Measurements from ENCODE around the gene DYRK2.

DYRK2 gene

DNA sequence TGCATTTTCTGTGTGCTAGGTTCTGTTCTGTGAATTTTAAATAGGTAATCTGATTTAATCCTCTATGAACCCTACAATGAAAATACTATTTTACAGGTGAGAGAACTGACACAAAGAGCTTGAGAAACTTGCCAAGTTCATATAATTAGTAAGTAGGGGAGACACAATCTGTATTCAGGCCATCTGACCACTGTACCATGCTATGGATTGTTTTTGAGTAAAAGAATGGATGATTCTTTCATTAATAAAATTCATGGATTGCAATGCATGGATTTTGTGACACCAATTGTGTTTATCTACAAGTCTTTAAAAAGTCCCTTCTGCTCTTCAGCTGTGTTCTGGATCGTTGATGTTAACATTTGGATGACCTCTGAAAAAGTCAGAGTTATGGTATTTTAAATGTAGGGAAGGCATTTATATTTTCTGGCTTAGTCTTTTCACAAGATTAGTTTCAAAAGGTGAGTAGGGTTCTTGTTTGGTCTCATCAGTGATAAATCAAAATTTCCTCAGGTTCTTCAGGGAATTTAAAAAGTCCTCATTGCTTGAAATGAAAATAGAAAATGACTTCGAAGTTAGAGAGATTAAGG is 15.4 kb upstream of the DYRK2 start:
- no peak for DNase-seq
- H3K4me1 Mint-ChIP-seq (ENCODE audit: low read depth), result peaks cover 67% of the 10 kb centered on the region
- no peaks in the 10 kb centered on the region for H3K36me3 Mint-ChIP-seq (ENCODE audit: low read depth)
- no peak overlapping the region for H3K4me3 Mint-ChIP-seq
- no peaks in the 10 kb centered on the region for H3K27me3 Mint-ChIP-seq
- H3K27ac Mint-ChIP-seq, result no peak overlapping the region
- peaks cover 13% of the 10 kb centered on the region for H3K9me3 Mint-ChIP-seq

DNA sequence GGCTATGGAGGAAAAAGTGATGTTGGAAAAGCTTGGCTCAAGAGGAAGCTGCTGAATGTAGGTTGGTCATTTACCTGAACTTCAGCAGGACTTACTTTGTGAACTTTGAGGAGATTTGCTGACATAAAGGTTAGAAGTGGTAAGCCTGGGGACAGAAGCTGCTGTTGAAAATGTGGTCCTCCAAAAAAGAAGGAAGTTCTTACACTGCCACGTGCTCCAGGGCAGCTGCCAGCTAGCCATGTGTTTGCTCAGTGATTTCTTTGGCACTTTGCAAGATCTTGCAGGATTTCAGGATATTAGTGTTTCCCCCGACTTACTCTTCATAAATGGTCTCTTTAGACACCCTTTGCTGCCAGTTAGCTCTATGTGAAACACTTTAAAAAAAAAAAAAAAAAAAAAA is 14.8 kb upstream of the DYRK2 start:
- Mint-ChIP-seq H3K4me3 (no peak overlapping the region), H3K27ac (peak overlapping the region; percentile 48), H3K9me3 (peaks cover 13% of the 10 kb centered on the region), H3K4me1 (ENCODE audit: low read depth) (peaks cover 61% of the 10 kb centered on the region), H3K27me3 (no peaks in the 10 kb centered on the region), H3K36me3 (ENCODE audit: low read depth) (no peaks in the 10 kb centered on the region)
- no peak for DNase-seq

DNA sequence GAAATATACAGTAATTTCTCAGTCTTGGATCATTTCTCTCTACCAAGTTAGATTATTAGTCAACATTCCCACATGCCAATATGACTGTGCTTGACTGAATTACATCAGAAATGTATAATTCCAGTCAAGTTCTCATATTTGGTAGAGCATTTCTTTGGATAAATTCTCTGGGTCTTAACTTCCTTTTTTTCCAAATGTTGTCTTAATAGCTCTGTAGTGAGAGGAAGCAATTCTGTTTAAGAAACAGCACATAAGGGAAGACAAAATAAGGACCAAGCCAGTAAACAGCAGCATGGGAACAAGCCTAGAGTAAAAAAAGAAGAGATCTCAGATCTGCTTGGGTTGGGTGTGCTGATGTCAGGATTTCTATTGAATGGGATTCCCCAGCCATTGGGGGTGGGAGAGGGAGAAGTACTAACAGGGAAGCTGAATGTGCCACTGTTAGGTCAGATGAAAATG is 14.2 kb upstream of the DYRK2 start:
- H3K4me3 Mint-ChIP-seq, result no peak overlapping the region
- no peaks in the 10 kb centered on the region for H3K27me3 Mint-ChIP-seq
- DNase-seq, result no peak
- H3K9me3 Mint-ChIP-seq, result peaks cover 9% of the 10 kb centered on the region
- peaks cover 56% of the 10 kb centered on the region for H3K4me1 Mint-ChIP-seq (ENCODE audit: low read depth)
- H3K36me3 Mint-ChIP-seq (ENCODE audit: low read depth), result no peaks in the 10 kb centered on the region
- peak overlapping the region; percentile 7 for H3K27ac Mint-ChIP-seq

DNA sequence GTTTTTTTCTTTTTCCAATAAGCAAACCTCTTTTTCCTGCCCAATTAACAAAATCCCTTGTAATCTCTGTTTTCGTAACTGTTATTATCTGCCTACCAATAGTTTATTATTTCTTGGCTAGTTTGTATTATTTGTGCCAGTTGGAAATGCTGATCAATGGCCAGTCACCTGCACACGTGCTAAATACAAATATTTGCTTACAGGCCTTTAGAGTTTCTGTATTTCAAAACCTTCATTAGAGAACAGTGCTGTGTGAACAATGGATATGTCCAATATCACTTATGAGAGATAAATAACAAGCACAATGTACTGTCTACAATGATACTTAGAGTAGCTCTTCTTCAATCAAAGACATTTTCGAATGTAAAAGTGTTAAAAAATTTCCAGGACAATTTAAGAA is 10.8 kb upstream of the DYRK2 start:
- Mint-ChIP-seq H3K4me3 (no peak overlapping the region), H3K4me1 (ENCODE audit: low read depth) (peaks cover 41% of the 10 kb centered on the region), H3K36me3 (ENCODE audit: low read depth) (no peaks in the 10 kb centered on the region), H3K9me3 (peaks cover 5% of the 10 kb centered on the region), H3K27ac (no peak overlapping the region), H3K27me3 (no peaks in the 10 kb centered on the region)
- DNase-seq, result no peak

GRCh38 chr12:67638694-67639093 is 9.9 kb upstream of the DYRK2 start:
- Mint-ChIP-seq H3K4me3 (no peak overlapping the region), H3K9me3 (peaks cover 5% of the 10 kb centered on the region), H3K36me3 (ENCODE audit: low read depth) (no peaks in the 10 kb centered on the region), H3K4me1 (ENCODE audit: low read depth) (peaks cover 31% of the 10 kb centered on the region), H3K27ac (no peak overlapping the region), H3K27me3 (no peaks in the 10 kb centered on the region)
- DNase-seq, result no peak

- no peak overlapping the region for H3K4me3 Mint-ChIP-seq
- H3K27ac Mint-ChIP-seq, result no peak overlapping the region
- peaks cover 18% of the 10 kb centered on the region for H3K4me1 Mint-ChIP-seq (ENCODE audit: low read depth)
- H3K36me3 Mint-ChIP-seq (ENCODE audit: low read depth), result no peaks in the 10 kb centered on the region
- no peak for DNase-seq
- H3K27me3 Mint-ChIP-seq, result no peaks in the 10 kb centered on the region
- no peaks in the 10 kb centered on the region for H3K9me3 Mint-ChIP-seq
Observed at GRCh38 chr12:67640863-67641262, 7.7 kb upstream of the DYRK2 start.

DNA sequence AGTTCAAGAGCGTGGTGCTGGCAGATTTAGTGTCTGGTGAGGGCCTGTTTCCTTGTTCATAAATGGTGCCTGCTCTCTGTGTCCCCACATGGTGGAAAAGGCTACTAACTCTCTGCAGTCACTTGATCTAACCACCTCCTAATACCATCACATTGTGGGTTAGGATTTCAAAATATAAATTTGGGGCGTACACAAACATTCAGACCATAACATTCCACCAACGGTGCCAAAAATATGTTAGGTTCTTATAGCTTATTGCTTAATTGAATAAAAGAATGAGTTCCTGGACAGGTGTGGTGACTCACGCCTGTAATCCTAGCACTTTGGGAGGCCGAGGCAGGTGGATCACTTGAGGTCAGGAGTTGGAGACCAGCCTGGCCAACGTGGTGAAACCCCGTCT is 3.4 kb upstream of the DYRK2 start:
- Mint-ChIP-seq H3K36me3 (ENCODE audit: low read depth) (peaks cover 4% of the 10 kb centered on the region), H3K4me3 (no peak overlapping the region), H3K4me1 (ENCODE audit: low read depth) (peaks cover 30% of the 10 kb centered on the region), H3K27me3 (no peaks in the 10 kb centered on the region), H3K27ac (no peak overlapping the region), H3K9me3 (no peaks in the 10 kb centered on the region)
- DNase-seq, result no peak

- Mint-ChIP-seq H3K36me3 (ENCODE audit: low read depth) (peaks cover 9% of the 10 kb centered on the region), H3K4me3 (no peak overlapping the region), H3K27ac (no peak overlapping the region), H3K4me1 (ENCODE audit: low read depth) (peaks cover 30% of the 10 kb centered on the region), H3K9me3 (no peaks in the 10 kb centered on the region), H3K27me3 (no peaks in the 10 kb centered on the region)
- no peak for DNase-seq
Observed at GRCh38 chr12:67645601-67646000, 2.9 kb upstream of the DYRK2 start.

DNA sequence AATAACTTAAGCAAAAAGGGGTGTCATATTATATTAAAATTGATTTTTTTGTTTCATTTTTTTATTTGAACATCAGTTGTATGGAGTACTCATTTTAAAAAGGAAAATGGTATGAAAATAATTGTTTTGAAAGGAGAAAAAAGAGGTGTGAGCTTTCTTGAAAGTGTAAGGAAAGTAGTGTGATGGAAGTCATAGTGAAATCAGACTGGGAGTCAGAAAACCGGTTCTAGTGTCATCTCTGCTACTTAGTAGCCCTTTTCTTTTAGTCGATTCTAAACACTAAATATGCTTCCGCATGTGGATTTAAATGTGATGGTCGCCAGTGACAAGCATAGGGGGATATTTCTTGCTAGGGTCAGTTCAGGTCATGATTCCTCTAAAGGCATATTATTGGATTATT is 1.8 kb upstream of the DYRK2 start:
- Mint-ChIP-seq H3K27ac (no peak overlapping the region), H3K36me3 (ENCODE audit: low read depth) (peaks cover 19% of the 10 kb centered on the region), H3K9me3 (no peaks in the 10 kb centered on the region), H3K27me3 (no peaks in the 10 kb centered on the region), H3K4me1 (ENCODE audit: low read depth) (peaks cover 37% of the 10 kb centered on the region), H3K4me3 (peak overlapping the region; percentile 83)
- DNase-seq, result no peak

GRCh38 chr12:67647181-67647798 is 1.3 kb upstream of the DYRK2 start:
- Mint-ChIP-seq H3K27me3 (no peaks in the 10 kb centered on the region), H3K9me3 (no peaks in the 10 kb centered on the region), H3K4me3 (peak overlapping the region; percentile 83), H3K4me1 (ENCODE audit: low read depth) (peaks cover 37% of the 10 kb centered on the region), H3K27ac (peak overlapping the region; percentile 87), H3K36me3 (ENCODE audit: low read depth) (peaks cover 20% of the 10 kb centered on the region)
- DNase-seq, result peak; percentile 53

GRCh38 chr12:67647799-67648520 is 585 bp upstream of the DYRK2 start:
- no peaks in the 10 kb centered on the region for H3K27me3 Mint-ChIP-seq
- H3K36me3 Mint-ChIP-seq (ENCODE audit: low read depth), result peaks cover 21% of the 10 kb centered on the region
- no peaks in the 10 kb centered on the region for H3K9me3 Mint-ChIP-seq
- DNase-seq, result no peak
- peak overlapping the region; percentile 83 for H3K4me3 Mint-ChIP-seq
- H3K27ac Mint-ChIP-seq, result peak overlapping the region; percentile 87
- H3K4me1 Mint-ChIP-seq (ENCODE audit: low read depth), result peaks cover 42% of the 10 kb centered on the region

DNA sequence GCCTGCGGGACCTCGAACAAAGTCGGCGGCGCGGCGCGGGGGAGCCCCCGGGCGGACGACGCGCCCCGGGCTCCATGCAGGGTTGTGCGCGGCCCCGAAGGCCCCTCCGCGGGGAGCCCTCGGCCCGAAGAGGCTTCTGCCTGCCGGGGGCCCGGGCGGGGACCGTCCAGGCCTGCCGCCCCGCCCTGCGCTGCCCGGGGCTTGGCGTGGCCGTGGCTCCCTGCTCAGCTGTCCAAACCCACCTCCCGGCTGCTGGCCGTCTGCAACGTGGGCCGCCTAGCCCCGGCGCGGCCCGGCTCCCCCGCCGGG is 670 bp downstream of the DYRK2 start:
- no peak for DNase-seq
- peak overlapping the region; percentile 87 for H3K4me3 Mint-ChIP-seq
- no peaks in the 10 kb centered on the region for H3K27me3 Mint-ChIP-seq
- peaks cover 34% of the 10 kb centered on the region for H3K36me3 Mint-ChIP-seq (ENCODE audit: low read depth)
- no peaks in the 10 kb centered on the region for H3K9me3 Mint-ChIP-seq
- H3K4me1 Mint-ChIP-seq (ENCODE audit: low read depth), result peaks cover 54% of the 10 kb centered on the region
- no peak overlapping the region for H3K27ac Mint-ChIP-seq

GRCh38 chr12:67649570-67650387 is 1.2 kb downstream of the DYRK2 start:
- Mint-ChIP-seq H3K4me1 (ENCODE audit: low read depth) (peaks cover 60% of the 10 kb centered on the region), H3K27ac (peak overlapping the region; percentile 92), H3K27me3 (no peaks in the 10 kb centered on the region), H3K9me3 (no peaks in the 10 kb centered on the region), H3K36me3 (ENCODE audit: low read depth) (peaks cover 39% of the 10 kb centered on the region), H3K4me3 (peak overlapping the region; percentile 87)
- DNase-seq, result peak; percentile 70

DNA sequence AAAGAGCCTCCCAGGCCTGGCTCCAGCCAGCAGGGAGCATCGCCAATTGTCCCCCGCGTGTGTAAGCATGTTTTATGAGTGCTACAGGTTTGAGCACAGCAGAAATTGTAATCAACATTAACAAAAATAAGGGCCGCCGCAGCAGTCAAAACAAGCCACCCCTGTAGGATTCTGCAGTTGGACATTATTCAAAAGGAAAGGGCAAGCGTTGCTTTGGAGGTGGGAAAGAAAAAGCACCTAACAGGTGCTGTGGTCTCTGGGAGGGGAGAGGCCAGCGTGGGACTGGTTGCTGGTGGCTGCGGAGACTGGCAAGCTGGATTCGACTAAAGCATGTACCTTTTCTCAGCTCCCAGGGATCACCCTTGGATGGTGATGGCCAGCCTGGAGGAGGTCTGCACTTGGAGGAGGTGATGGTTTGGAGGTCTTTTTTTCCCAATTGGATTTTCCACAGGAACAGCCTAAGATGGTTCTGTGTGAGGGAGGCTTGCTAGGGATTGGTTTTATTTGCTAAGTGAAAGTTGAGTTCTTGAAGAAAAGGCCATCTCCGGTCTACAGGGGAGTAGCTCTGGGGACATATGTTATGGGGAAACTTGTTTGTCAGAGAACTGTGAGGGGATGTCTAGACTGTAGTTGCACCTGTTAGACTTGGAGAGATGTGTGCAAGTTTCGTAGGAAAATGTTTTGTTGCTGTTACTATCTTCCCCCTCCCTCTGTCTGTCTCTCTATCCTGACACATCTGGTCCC is 2.0 kb downstream of the DYRK2 start:
- Mint-ChIP-seq H3K27me3 (no peaks in the 10 kb centered on the region), H3K27ac (peak overlapping the region; percentile 92), H3K4me1 (ENCODE audit: low read depth) (peaks cover 68% of the 10 kb centered on the region), H3K4me3 (peak overlapping the region; percentile 87), H3K9me3 (no peaks in the 10 kb centered on the region), H3K36me3 (ENCODE audit: low read depth) (peaks cover 47% of the 10 kb centered on the region)
- peak; percentile 49 for DNase-seq

All from activated T-cell treated with anti-CD3 and anti-CD28 coated beads, Interleukin-2, amount 50 U/mL, for 24 hours (primary cell).